Gastrocnemius medialis (tissue), 4 donors: ENCODE measurements around the gene NRL.

Experiments
- POLR2A ChIP-seq, 2 donors: fragments of 450-650 bp; IDR thresholded peaks; one replicate each; pipeline ENCODE4 v1.6.1; 2017; ENCODE audit warnings: antibody characterized with exemption in 2 of 2, mild to moderate bottlenecking in 2 of 2, moderate library complexity in 2 of 2
- TF ChIP-seq, protein P1 (sequence below), 5 experiments: fragments of 450-650 bp in 3 of 5; fragments of 200-600 bp in 2 of 5; sonication (generic) in 2 of 5; IDR thresholded peaks in 4 of 5; conservative IDR thresholded peaks in 1 of 5; 1 replicate in 4 of 5; 2 replicates in 1 of 5; pipeline ENCODE4 v1.5.1; 2016 to 2019; ENCODE audit warnings: antibody characterized with exemption in 5 of 5, mild to moderate bottlenecking in 3 of 5, moderate library complexity in 3 of 5

DNA sequence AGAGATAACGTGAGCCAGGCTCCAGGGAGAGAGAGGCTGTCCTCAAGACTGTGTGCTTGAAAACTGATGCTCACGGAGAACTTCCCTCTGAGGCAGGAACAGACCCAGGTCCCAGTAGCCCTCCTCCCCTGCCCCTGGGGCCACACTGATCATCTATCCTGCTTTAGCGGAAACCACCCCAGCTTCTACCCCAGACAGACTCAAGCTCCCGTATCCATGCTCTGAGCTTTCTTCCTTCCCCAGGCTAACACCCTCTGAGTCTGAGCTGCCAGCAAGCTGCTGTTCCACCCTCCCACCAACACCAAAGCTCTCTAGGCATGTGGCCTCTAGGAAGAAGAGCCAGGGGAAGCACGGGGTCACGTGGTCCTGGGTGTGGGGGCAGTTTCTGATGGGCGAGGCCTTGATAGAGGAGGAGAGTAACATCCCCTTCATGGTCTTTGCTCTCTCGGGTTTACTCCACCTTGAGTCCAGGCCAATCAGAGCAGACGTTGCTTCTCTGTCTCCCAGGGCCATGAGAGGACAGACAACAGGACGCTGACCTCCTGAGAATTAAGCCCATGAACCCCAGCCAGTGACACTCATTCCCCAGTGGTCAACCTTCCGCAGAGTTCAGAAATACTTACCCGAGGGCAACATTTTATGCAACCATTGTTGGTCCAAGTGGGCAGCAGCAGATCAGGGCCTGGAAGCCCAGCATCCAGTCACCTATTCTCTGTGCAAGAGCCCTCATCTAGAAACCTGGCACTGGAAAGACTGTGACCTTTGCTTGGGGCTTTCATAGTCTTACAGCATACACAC lies 19.3 kb downstream of the NRL start:
- TF ChIP-seq, protein P1, sequence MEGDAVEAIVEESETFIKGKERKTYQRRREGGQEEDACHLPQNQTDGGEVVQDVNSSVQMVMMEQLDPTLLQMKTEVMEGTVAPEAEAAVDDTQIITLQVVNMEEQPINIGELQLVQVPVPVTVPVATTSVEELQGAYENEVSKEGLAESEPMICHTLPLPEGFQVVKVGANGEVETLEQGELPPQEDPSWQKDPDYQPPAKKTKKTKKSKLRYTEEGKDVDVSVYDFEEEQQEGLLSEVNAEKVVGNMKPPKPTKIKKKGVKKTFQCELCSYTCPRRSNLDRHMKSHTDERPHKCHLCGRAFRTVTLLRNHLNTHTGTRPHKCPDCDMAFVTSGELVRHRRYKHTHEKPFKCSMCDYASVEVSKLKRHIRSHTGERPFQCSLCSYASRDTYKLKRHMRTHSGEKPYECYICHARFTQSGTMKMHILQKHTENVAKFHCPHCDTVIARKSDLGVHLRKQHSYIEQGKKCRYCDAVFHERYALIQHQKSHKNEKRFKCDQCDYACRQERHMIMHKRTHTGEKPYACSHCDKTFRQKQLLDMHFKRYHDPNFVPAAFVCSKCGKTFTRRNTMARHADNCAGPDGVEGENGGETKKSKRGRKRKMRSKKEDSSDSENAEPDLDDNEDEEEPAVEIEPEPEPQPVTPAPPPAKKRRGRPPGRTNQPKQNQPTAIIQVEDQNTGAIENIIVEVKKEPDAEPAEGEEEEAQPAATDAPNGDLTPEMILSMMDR (IDR thresholded peaks at IDR 0.05 in 4 of 5, conservative IDR thresholded peaks at IDR 0.05 in 1 of 5): no peak
- no peak for TF ChIP-seq POLR2A (IDR thresholded peaks at IDR 0.05)
